Muscle of arm (tissue), 12 donors: ENCODE data around the gene DHX34. TPM values are rescaled to one million over a fixed set of nuclear protein-coding genes. Genes with fewer than 3 reads are reported as not detected.
"Not testable (repeated sequence)": the region's sequence is repeated elsewhere in the genome, so short reads cannot be mapped to it uniquely, and the experiment has no call there.

Experiments
- DNase-seq: peaks from one replicate; pipeline ENCODE4 v3.0.0-alpha.2; 2013
- polyA plus RNA-seq, 12 donors: library from polyadenylated mRNA; unstranded; fragments of 120-200 nt; gene quantifications; one replicate each; pipeline ENCODE4 v1.2.1, GENCODE V29; 2013; ENCODE audit not compliant: insufficient read length in 12 of 12

DHX34 gene
- polyA plus RNA-seq, 12 donors, result 6.9 to 15.5 (median 9.6) TPM; not detected in 1

- no peak for DNase-seq
Observed at GRCh38 chr19:47323409-47323808, 25.7 kb upstream of the DHX34 start.

- no peak for DNase-seq
Observed at GRCh38 chr19:47323872-47324271, 25.2 kb upstream of the DHX34 start.

DNA sequence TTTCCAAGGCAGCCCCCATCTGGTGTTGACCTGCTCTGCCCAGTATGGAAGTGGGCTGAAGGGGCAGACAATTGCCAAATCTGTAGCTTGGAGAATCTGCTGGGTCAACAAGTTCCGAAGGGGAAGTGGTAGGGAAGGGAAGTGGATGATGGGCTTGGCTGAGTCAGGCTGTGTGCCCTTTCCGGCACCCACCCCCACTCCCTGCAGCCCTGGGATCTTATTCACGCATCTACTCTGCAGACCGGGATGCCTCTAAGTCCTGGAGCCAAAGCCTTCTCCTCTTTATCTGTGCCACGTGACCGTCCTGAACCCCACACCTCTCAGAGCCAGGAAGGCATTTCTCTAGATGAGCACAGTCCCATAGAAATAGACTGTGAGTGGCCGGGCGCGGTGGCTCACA lies 24.6 kb upstream of the DHX34 start:
- DNase-seq, result no peak

- no peak for DNase-seq
Observed at GRCh38 chr19:47330466-47330869, 18.6 kb upstream of the DHX34 start.

GRCh38 chr19:47331490-47331889 lies 17.6 kb upstream of the DHX34 start:
- no peak for DNase-seq

DNA sequence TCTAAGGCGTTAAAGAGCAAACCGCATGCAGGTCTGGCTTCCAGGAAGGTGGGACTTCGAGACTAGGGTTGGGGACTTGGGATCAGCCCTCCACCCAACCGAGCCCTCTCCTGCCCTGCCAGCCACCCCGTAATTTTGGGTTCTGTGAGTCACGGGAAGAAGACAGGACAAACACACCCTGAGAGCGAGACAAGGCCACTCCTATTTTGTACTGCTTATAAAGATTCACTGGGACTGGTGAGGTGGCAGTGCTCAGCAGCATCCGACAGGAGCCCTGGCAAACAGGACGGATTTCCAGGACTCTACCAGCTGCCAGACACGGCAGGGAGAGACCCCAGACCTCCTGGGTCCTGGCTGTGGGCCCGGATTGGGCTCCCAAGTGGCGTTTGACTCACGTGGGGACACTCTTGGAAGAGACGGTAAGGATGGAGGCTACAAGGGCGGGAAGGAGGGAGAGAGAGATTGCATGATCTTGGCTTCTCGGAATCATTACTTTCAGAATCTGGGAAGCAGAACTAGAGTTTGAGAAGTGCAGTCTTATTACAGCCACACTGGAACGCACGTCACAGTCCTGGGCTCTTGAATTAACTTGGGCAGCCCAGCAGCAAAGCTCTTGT lies 17.1 kb upstream of the DHX34 start, which contains the start of gene C5AR2:
Gene C5AR2, plus strand, starts transcription at position 245 of the 617 bp plus-strand sequence. CDS start 8,625 bp downstream, outside the sequence.
- DNase-seq, result no peak

DNA sequence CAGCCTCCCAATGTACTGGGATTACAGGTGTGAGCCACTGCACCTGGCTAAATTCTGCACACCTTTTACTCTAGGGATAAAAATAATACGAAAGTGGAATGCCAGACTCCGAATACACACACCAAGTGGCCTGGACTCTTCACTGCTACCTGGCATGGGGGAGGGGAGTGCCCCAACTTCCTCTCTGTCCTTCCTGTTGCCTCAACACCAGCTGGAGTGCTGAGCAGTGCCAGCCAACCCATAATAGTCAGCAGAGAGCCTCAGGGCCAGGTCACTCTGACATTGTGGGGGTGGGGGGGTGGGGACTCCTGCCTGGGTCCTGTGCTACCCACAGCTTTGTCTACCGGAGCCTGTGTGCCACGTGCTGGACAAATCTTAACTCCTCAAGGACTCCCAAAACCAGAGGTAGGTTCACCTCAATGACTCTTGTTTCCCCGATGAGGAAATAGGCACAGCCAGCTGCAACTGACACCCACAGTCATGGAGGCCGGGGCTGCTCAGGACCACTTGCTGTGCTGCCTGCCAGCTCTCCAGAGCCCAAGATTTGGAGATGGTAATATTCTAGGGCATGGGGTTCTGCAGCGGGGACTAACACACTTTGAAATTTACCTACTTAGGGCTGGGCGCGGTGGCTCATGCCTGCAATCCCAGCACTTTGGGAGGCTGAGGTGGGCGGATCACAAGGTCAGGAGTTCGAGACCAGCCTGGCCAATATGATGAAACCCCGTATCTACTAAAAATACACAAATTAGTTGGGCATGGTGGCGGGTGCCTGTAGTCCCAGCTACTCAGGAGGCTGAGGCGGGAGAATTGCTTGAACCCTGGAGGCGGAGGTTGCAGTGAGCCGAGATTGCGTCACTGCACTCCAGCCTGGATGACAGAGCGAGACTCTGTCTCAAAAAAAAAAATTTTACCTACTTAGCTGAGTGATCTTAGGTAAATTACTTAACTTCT lies 12.1 kb upstream of the DHX34 start:
- not testable (repeated sequence) for DNase-seq

DNA sequence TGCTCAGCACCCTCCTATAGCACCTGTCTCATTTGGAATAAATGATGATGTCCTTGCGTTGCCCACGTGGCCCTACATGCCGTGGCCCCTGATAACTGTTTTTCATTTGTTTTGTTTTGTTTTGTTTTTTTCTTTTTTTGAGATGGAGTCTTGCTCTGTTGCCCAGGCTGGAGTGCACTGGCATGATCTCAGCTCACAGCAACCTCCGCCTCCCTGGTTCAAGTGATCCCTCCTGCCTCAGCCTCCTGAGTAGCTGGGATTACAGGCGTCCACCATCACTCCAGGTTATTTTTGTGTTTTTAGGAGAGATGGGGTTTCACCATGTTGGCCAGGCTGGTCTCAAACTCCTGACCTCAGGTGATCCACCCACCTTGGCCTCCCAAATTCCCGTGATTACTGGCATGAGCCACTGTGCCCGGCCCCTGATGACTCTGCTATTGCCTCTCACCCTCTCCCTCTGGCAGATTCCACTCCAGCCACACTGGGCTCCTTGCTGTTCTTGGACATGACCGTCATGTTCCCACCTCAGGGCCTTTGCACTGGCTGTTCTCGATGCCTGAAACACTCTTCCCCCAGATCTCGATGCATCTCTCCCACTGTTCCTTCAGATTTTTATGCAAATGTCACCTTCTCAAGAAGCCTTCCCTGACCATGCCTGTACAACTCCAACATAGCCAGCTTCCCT lies 9.8 kb upstream of the DHX34 start:
- no peak for DNase-seq

DNA sequence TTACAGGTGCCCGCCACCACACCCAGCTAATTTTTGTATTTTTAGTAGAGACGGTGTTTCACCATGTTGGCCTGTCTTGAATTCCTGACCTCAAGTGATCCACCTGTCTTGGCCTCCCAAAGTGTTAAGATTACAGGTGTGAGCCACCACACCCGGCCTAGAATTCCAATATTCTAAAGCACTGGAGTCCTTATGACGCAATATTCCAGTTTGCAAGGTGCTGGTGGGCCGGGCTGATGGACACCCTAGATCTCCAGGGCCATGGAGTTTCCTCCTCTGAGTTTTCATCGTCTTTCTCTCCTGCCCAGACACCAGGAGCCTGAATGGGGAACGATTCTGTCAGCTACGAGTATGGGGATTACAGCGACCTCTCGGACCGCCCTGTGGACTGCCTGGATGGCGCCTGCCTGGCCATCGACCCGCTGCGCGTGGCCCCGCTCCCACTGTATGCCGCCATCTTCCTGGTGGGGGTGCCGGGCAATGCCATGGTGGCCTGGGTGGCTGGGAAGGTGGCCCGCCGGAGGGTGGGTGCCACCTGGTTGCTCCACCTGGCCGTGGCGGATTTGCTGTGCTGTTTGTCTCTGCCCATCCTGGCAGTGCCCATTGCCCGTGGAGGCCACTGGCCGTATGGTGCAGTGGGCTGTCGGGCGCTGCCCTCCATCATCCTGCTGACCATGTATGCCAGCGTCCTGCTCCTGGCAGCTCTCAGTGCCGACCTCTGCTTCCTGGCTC lies 8.5 kb upstream of the DHX34 start:
- DNase-seq, result no peak

DNA sequence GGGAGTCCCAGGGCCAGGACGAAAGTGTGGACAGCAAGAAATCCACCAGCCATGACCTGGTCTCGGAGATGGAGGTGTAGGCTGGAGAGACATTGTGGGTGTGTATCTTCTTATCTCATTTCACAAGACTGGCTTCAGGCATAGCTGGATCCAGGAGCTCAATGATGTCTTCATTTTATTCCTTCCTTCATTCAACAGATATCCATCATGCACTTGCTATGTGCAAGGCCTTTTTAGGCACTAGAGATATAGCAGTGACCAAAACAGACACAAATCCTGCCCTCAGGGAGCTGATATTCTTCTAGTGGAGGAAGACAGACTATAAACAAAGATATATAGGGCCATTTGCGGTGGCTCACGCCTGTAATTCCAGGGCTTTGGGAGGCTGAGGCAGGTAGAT lies 7.4 kb upstream of the DHX34 start:
- no peak for DNase-seq

GRCh38 chr19:47343194-47343802 lies 5.8 kb upstream of the DHX34 start:
- DNase-seq, result no peak

- DNase-seq, result no peak
Observed at GRCh38 chr19:47344425-47344824, 4.7 kb upstream of the DHX34 start.

GRCh38 chr19:47346024-47346423 lies 3.1 kb upstream of the DHX34 start:
- not testable (repeated sequence) for DNase-seq

GRCh38 chr19:47350630-47351029 lies 1.5 kb downstream of the DHX34 start:
- no peak for DNase-seq

DNA sequence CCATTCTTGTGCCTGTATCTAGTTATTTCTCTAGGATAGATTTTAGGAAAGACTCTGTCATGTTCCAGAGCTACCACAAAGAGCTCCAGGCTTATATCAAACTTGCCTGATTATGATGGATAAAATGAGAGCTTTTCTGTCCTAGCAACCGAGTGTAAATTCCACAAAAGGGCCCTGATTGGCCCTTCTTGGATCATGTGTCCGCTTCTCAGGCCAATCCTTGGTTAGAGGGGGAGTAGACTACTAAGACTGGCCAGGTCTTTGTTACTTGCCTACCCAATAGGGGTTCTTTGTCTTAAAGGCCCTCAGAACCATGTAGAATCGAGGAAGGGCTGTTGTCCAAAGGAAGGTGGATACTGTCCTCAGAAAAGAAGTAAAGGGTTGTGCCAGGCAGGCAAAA lies 2.4 kb downstream of the DHX34 start:
- no peak for DNase-seq

GRCh38 chr19:47352095-47352494 lies 3.0 kb downstream of the DHX34 start:
- DNase-seq, result no peak

- no peak for DNase-seq
Observed at GRCh38 chr19:47353307-47353712, 4.2 kb downstream of the DHX34 start.

DNA sequence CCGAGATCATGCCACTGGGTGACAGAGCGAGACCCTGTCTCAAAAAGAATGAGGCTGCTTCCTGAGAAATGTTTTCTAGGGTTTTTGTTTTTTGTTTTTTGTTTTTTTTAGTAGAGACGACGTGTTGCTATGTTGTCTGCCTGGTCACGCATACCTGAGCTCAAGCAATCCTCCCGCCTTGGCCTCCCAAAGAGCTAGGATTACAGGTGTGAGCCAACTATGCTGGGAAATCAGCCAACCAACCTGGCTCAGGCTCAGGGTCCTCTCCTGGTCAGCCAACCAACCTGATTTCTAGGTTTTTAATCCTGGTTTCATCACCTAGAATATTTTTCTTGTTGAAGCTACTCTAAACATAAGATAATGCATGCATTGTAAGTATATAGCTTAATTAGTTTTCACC lies 7.8 kb downstream of the DHX34 start:
- DNase-seq, result no peak

DNA sequence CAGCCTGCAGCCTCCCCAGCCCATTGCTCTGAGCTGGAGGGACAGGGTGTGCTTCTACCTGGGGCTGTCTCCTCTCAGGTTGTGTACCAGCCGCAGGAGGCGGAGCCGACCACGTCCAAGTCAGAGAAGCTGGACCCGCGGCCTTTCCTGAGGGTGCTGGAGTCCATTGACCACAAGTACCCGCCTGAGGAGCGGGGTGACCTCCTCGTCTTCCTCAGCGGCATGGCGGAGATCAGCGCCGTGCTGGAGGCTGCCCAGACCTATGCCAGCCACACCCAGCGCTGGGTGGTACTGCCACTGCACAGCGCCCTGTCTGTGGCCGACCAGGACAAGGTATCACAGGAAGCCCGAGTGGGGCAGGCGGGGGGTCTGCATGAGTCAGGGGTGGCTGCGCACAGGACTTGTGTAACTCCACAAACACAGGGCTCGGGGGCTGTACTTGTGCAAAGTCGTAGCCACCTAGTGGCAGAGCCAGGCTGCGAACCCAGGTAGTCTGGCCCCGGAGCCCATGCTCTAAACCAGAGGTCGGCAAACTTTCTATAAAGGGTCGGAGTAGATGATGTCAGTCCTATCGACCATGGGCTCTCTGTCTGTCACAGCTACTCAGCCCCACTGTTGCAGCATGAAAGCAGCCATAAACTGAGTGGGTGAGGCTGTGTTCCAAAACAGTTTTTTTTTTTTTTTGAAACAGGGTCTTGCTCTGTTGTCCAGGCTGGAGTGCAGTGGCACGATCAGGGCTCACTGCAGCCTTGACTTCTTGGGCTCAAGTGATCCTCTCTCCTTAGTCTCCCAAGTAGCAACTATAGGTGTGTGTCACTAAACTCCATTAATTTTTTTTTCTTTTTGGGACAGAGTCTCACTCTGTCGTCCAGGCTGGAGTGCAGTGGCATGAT lies 8.9 kb downstream of the DHX34 start:
- DNase-seq, result no peak

DNA sequence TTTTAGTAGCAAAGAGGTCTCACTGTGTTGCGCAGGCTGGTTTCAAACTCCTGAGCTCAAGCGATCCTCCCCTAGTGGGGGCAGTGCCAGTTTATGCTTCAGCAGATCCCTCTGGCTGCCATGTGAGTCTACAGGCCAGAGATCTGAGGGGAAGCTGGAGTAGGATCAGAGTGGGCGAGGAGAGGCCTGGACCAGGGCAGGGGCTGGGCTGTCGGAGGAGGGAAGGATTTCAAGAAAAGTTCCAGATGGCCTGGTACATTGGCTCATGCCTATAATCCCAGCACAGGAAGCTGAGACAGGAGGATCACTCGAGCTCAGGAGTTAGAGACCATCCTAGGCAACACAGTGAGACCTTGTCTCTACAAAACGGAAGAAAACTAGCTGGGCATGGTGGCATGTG lies 9.8 kb downstream of the DHX34 start:
- no peak for DNase-seq
